A549 (cell line): ENCODE data around the gene CCDC61. TPM values are rescaled to one million over a fixed set of nuclear protein-coding genes. Genes with fewer than 3 reads are reported as not detected.

ENCODE experiments used
- ATAC-seq, 2 experiments: fragments of 200-7000 bp in 1 of 2; fragments of >200 bp in 1 of 2; cut with Nextera tagmentation in 1 of 2; cut with Tn5 transposase in 1 of 2; 3 replicates each; pipeline versions ENCODE4 v1.8.0 to v1.9.1; 2018 to 2020; ENCODE audit warnings: mild to moderate bottlenecking in 1 of 2, moderate library complexity in 1 of 2
- CTCF ChIA-PET: fragments of 300-600 bp; sonication (Branson Sonifier 250); formaldehyde crosslinking; extraction: SDS; loops from one replicate; lab custom pipeline; 2021; ENCODE audit warnings: antibody characterized with exemption, inconsistent platforms; lab: Yijun Ruan, JAX
- POLR2A ChIA-PET: fragments of 350-600 bp; formaldehyde crosslinking; extraction: SDS; loops from one replicate; lab custom pipeline; 2021; ENCODE audit warnings: antibody characterized with exemption, inconsistent platforms; lab: Yijun Ruan, JAX
- DNase-seq, 2 experiments: peaks; one replicate each; pipeline versions ENCODE4 v3.0.0 to v3.0.0-alpha.2; 2011 to 2016; ENCODE audit warnings: low read depth in 1 of 2, low spot score in 1 of 2
- FAIRE-seq: peaks from 2 replicates; lab custom pipeline; 2011; peaks lifted over from hg19 to GRCh38; lab: Jason Lieb, UNC
- H3K27ac ChIP-seq, 2 experiments: fragments of >200 bp; sonication (Bioruptor Twin); formaldehyde crosslinking; 3 replicates each; pipeline ENCODE4 v1.5.1; 2016 to 2017
- H3K4me1 ChIP-seq: fragments of >200 bp; sonication (Bioruptor Twin); formaldehyde crosslinking; 3 replicates; pipeline ENCODE4 v1.6.1; 2016
- H3K4me2 ChIP-seq: fragments of >200 bp; sonication (Bioruptor Twin); formaldehyde crosslinking; 3 replicates; pipeline ENCODE4 v1.6.1; 2016
- H3K4me3 ChIP-seq: fragments of >200 bp; sonication (Bioruptor Twin); formaldehyde crosslinking; 3 replicates; pipeline ENCODE4 v1.5.1; 2016
- H3K9me3 ChIP-seq: fragments of >200 bp; sonication (Bioruptor Twin); formaldehyde crosslinking; 3 replicates; pipeline ENCODE4 v1.6.1; 2016
- BHLHE40 ChIP-seq: IDR thresholded peaks from 2 replicates; pipeline ENCODE4 v1.6.1; 2012; ENCODE audit warnings: low read depth, low read length, inconsistent platforms
- CBX2 ChIP-seq: fragments of 200-600 bp; sonication (generic); IDR thresholded peaks from 2 replicates; pipeline ENCODE4 v1.6.1; 2016; ENCODE audit warnings: low read depth, mild to moderate bottlenecking, borderline replicate concordance
- CBX8 ChIP-seq: fragments of 200-600 bp; sonication (generic); IDR thresholded peaks from 2 replicates; pipeline ENCODE4 v1.6.1; 2016
- CEBPB ChIP-seq, 2 experiments: fragments of >200 bp in 1 of 2; sonication (Bioruptor Twin) in 1 of 2; formaldehyde crosslinking in 1 of 2; IDR thresholded peaks; 2 replicates each; pipeline ENCODE4 v1.6.1; 2012 to 2016
- EHF ChIP-seq: fragments of 250-450 bp; sonication (Bioruptor Pico); IDR thresholded peaks from 2 replicates; pipeline ENCODE4 v1.5.0; 2020; ENCODE audit warnings: mild to moderate bottlenecking
- EP300 ChIP-seq, 2 experiments: fragments of >200 bp; sonication (Bioruptor Twin); formaldehyde crosslinking; IDR thresholded peaks; 2 replicates in 1 of 2; 3 replicates in 1 of 2; pipeline ENCODE4 v1.6.1; 2016 to 2017
- ESRRA ChIP-seq: fragments of 150-350 bp; IDR thresholded peaks from 2 replicates; pipeline ENCODE4 v1.6.1; 2014; ENCODE audit warnings: mild to moderate bottlenecking, low read length, borderline replicate concordance
- FOSB ChIP-seq: fragments of 250-450 bp; sonication (Bioruptor Pico); IDR thresholded peaks from 2 replicates; pipeline ENCODE4 v1.5.0; 2020; ENCODE audit warnings: mild to moderate bottlenecking, moderate library complexity
- FOSL2 ChIP-seq, 2 experiments: fragments of 450-650 bp in 1 of 2; fragments of >200 bp in 1 of 2; sonication (Bioruptor Twin) in 1 of 2; formaldehyde crosslinking; IDR thresholded peaks; 2 replicates each; pipeline versions ENCODE4 v1.5.0 to v1.6.1; 2016 to 2020; ENCODE audit warnings: mild to moderate bottlenecking in 1 of 2, moderate library complexity in 1 of 2
- FOXS1 ChIP-seq: fragments of 250-450 bp; sonication (Bioruptor Pico); IDR thresholded peaks from 2 replicates; pipeline ENCODE4 v1.5.0; 2020; ENCODE audit warnings: mild to moderate bottlenecking, moderate library complexity
- HDAC2 ChIP-seq: fragments of 200-600 bp; sonication (generic); IDR thresholded peaks from 2 replicates; pipeline ENCODE4 v1.6.1; 2016
- HEYL ChIP-seq: fragments of 250-450 bp; sonication (Bioruptor Pico); IDR thresholded peaks from 2 replicates; pipeline ENCODE4 v1.8.0; 2021; ENCODE audit warnings: mild to moderate bottlenecking, moderate library complexity
- HMGXB4 ChIP-seq: fragments of 250-450 bp; sonication (Bioruptor Pico); IDR thresholded peaks from 2 replicates; pipeline ENCODE4 v1.5.0; 2021; ENCODE audit warnings: mild to moderate bottlenecking, moderate library complexity, borderline replicate concordance
- HOXA7 ChIP-seq: fragments of 250-450 bp; sonication (Bioruptor Pico); IDR thresholded peaks from 2 replicates; pipeline ENCODE4 v1.5.0; 2020; ENCODE audit warnings: mild to moderate bottlenecking, moderate library complexity
- HOXB13 ChIP-seq: fragments of 250-450 bp; sonication (Bioruptor Pico); IDR thresholded peaks from 2 replicates; pipeline ENCODE4 v1.5.0; 2020; ENCODE audit warnings: low read depth, mild to moderate bottlenecking, moderate library complexity
- KDM5A ChIP-seq: fragments of 200-600 bp; sonication (generic); IDR thresholded peaks from 2 replicates; pipeline ENCODE4 v1.6.1; 2016; ENCODE audit warnings: antibody characterized with exemption, mild to moderate bottlenecking
- MAFK ChIP-seq: fragments of 450-650 bp; IDR thresholded peaks from 2 replicates; pipeline ENCODE4 v1.6.1; 2014; ENCODE audit not compliant: partially characterized antibody
- PBX3 ChIP-seq: IDR thresholded peaks from 2 replicates; pipeline ENCODE4 v1.6.1; 2012
- POLR2AphosphoS2 ChIP-seq: conservative IDR thresholded peaks from 2 replicates; pipeline ENCODE4 v1.6.1; 2012; ENCODE audit warnings: low read length, improper control_type of control experiment, inconsistent platforms
- RAD21 ChIP-seq, 2 experiments: fragments of >200 bp in 1 of 2; sonication (Bioruptor Twin) in 1 of 2; formaldehyde crosslinking in 1 of 2; IDR thresholded peaks in 1 of 2; conservative IDR thresholded peaks in 1 of 2; 2 replicates in 1 of 2; 3 replicates in 1 of 2; pipeline ENCODE4 v1.6.1; 2012 to 2018; ENCODE audit warnings: inconsistent platforms in 1 of 2
- RARB ChIP-seq: fragments of 250-450 bp; sonication (Bioruptor Pico); IDR thresholded peaks from 2 replicates; pipeline ENCODE4 v1.8.0; 2021; ENCODE audit warnings: mild to moderate bottlenecking, moderate library complexity
- RNF2 ChIP-seq: fragments of 200-600 bp; sonication (generic); IDR thresholded peaks from 2 replicates; pipeline ENCODE4 v1.6.1; 2016; ENCODE audit warnings: low read depth, mild to moderate bottlenecking, antibody characterized with exemption, moderate library complexity, borderline replicate concordance
- SMC3 ChIP-seq: fragments of >200 bp; sonication (Bioruptor Twin); formaldehyde crosslinking; IDR thresholded peaks from 3 replicates; pipeline ENCODE4 v1.6.1; 2018; ENCODE audit warnings: inconsistent platforms
- ZC3H11A ChIP-seq: fragments of 450-650 bp; IDR thresholded peaks from 2 replicates; pipeline ENCODE4 v1.6.1; 2014; ENCODE audit warnings: antibody characterized with exemption, mild to moderate bottlenecking
- ZNF302 ChIP-seq: fragments of 250-450 bp; sonication (Bioruptor Pico); IDR thresholded peaks from 2 replicates; pipeline ENCODE4 v1.9.0; 2021; ENCODE audit warnings: inconsistent platforms, mild to moderate bottlenecking, moderate library complexity
- WGBS: methylation state at CpG from one replicate; pipeline ENCODE4 v1.1.6; 2017; ENCODE audit errors: missing lambda C conversion rate; 5-methylcytosine and 5-hydroxymethylcytosine counted together
- polyA plus RNA-seq, 4 experiments: library from polyadenylated mRNA; depleted of rRNA in 3 of 4; stranded (reverse); fragments of >200 nt; fragmentation: RNase III in 1 of 4; extraction: RNeasy Plus Mini Kit Qiagen cat#74134 plus additional on column Dnase treatment in 1 of 4; gene quantifications; 2 replicates in 3 of 4; 3 replicates in 1 of 4; pipeline ENCODE4 v1.2.3, GENCODE V29; 2011 to 2017

Gene CCDC61
- polyA plus RNA-seq, 2 of the 4 experiments (the other 2 are of a cell fraction): 3.2 to 8.2 TPM

GRCh38 chr19:45972947-45973540 lies 22.2 kb upstream of the CCDC61 start:
- Histone ChIP-seq H3K4me2 (peak overlapping the region; percentile 99), H3K9me3 (no peaks in the 10 kb centered on the region), H3K4me3 (peak overlapping the region; percentile 55), H3K27ac (peak overlapping the region; percentile 23 to 71; a peak in 4 of 6 replicates), H3K4me1 (peaks cover 17% of the 10 kb centered on the region; the same call in 2 of the 3 replicates)
- FAIRE-seq: no peak
- POLR2A ChIA-PET: no interaction called here
- WGBS: 0% methylated on average over 1 of the region's 54 CpGs
- no peak for TF ChIP-seq BHLHE40
- TF ChIP-seq SMC3: no peak
- no peak for TF ChIP-seq POLR2AphosphoS2
- TF ChIP-seq FOSB (CRISPR knock-in tag): no peak
- no peak for TF ChIP-seq FOSL2 (IDR thresholded peaks at IDR 0.05)
- no peak for TF ChIP-seq FOSL2 (CRISPR knock-in tag; IDR thresholded peaks at IDR 0.05)
- no peak for TF ChIP-seq MAFK
- no peak for TF ChIP-seq CEBPB (IDR thresholded peaks at IDR 0.05)
- no peak for DNase-seq
- ATAC-seq: no peak
- CTCF ChIA-PET: interaction anchor here (1.0 kb wide), 1 partner anchor 17 kb away, joined by 3 read pairs; no protein-coding TSS in a partner anchor

GRCh38 chr19:45973553-45974338 lies 21.5 kb upstream of the CCDC61 start, which contains the start of gene NOVA2:
NOVA2 (minus strand) TSS chr19:45973865; CDS start chr19:45973351, 514 bp downstream.
- FAIRE-seq (no peak), ATAC-seq (peak; percentile 70 to 92), DNase-seq (peak; percentile 88 to 97)
- peaks cover 17% of the 10 kb centered on the region; the same call in 2 of the 3 replicates for H3K4me1 ChIP-seq
- peak within 1 kb of the TSS; percentile 55 for H3K4me3 ChIP-seq
- H3K27ac ChIP-seq: peak within 1 kb of the TSS; percentile 41 to 71; a peak in 4 of 6 replicates
- WGBS: 16% methylated on average over 26 of the region's 58 CpGs
- peak within 1 kb of the TSS; percentile 99 for H3K4me2 ChIP-seq
- POLR2A ChIA-PET: interaction anchor here (0.6 to 1.0 kb wide), 2 partner anchors 16 to 71 kb away, joined by 3 read pairs; partner anchors contain the start of gene MYPOP
- TF ChIP-seq FOXS1 (CRISPR knock-in tag) (no peak), HEYL (CRISPR knock-in tag) (no peak), EHF (CRISPR knock-in tag) (no peak), FOSB (CRISPR knock-in tag) (no peak), RAD21 (conservative IDR thresholded peaks at IDR 0.05 in 1 of 2, IDR thresholded peaks at IDR 0.05 in 1 of 2) (no peak), HDAC2 (no peak), PBX3 (no peak), RNF2 (no peak), HOXB13 (CRISPR knock-in tag) (no peak), EP300 (IDR thresholded peaks at IDR 0.05) (no peak), HMGXB4 (CRISPR knock-in tag) (no peak), CBX2 (no peak), ZC3H11A (no peak), POLR2AphosphoS2 (no peak), KDM5A (no peak), CBX8 (no peak), RARB (CRISPR knock-in tag) (no peak), ESRRA (no peak), ZNF302 (CRISPR knock-in tag) (no peak), HOXA7 (CRISPR knock-in tag) (no peak)
- no peaks in the 10 kb centered on the region for H3K9me3 ChIP-seq
- CTCF ChIA-PET: interaction anchor here (0.7 to 1.4 kb wide), 6 partner anchors 10 to 105 kb away, joined by 3 to 5 read pairs (median 4); no protein-coding TSS in a partner anchor
